Measurements from ENCODE around the gene CAMK1D. TPM values are rescaled to one million over a fixed set of nuclear protein-coding genes. Genes with fewer than 3 reads are reported as not detected.

CAMK1D gene
- total RNA-seq, 1 donor from 2014 or later: 1.8 TPM

- Histone ChIP-seq H3K4me3 (ENCODE audit: low read depth, low read length) (no peak overlapping the region), H3K27me3 (ENCODE audit: control insufficient read depth, insufficient read depth, low read length) (peaks cover 3% of the 10 kb centered on the region), H3K36me3 (ENCODE audit: control insufficient read depth, insufficient read depth, low read length) (no peaks in the 10 kb centered on the region)
- DNase-seq (ENCODE audit: low read depth): no peak
- no peak for FAIRE-seq
- TF ChIP-seq, protein P1, sequence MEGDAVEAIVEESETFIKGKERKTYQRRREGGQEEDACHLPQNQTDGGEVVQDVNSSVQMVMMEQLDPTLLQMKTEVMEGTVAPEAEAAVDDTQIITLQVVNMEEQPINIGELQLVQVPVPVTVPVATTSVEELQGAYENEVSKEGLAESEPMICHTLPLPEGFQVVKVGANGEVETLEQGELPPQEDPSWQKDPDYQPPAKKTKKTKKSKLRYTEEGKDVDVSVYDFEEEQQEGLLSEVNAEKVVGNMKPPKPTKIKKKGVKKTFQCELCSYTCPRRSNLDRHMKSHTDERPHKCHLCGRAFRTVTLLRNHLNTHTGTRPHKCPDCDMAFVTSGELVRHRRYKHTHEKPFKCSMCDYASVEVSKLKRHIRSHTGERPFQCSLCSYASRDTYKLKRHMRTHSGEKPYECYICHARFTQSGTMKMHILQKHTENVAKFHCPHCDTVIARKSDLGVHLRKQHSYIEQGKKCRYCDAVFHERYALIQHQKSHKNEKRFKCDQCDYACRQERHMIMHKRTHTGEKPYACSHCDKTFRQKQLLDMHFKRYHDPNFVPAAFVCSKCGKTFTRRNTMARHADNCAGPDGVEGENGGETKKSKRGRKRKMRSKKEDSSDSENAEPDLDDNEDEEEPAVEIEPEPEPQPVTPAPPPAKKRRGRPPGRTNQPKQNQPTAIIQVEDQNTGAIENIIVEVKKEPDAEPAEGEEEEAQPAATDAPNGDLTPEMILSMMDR (IDR thresholded peaks at IDR 0.05; ENCODE audit: insufficient read depth, low read length, severe bottlenecking): no peak
These were observed 473.5 kb downstream of the CAMK1D start for GRCh38 chr10:12822893-12823170.

- Histone ChIP-seq H3K27me3 (ENCODE audit: control insufficient read depth, insufficient read depth, low read length) (peaks cover 3% of the 10 kb centered on the region), H3K4me3 (ENCODE audit: low read depth, low read length) (no peak overlapping the region), H3K36me3 (ENCODE audit: control insufficient read depth, insufficient read depth, low read length) (no peaks in the 10 kb centered on the region)
- FAIRE-seq (no peak), DNase-seq (ENCODE audit: low read depth) (no peak)
- TF ChIP-seq, protein P1 (IDR thresholded peaks at IDR 0.05; ENCODE audit: insufficient read depth, low read length, severe bottlenecking): no peak
These were observed 474.0 kb downstream of the CAMK1D start for GRCh38 chr10:12823328-12823727.

- no peak for FAIRE-seq
- TF ChIP-seq, protein P1 (IDR thresholded peaks at IDR 0.05; ENCODE audit: insufficient read depth, low read length, severe bottlenecking): no peak
- H3K27me3 ChIP-seq (ENCODE audit: control insufficient read depth, insufficient read depth, low read length): peaks cover 3% of the 10 kb centered on the region
- H3K4me3 ChIP-seq (ENCODE audit: low read depth, low read length): no peak overlapping the region
- no peaks in the 10 kb centered on the region for H3K36me3 ChIP-seq (ENCODE audit: control insufficient read depth, insufficient read depth, low read length)
- no peak for DNase-seq (ENCODE audit: low read depth)
These were observed 476.0 kb downstream of the CAMK1D start for GRCh38 chr10:12825260-12825849.

DNA sequence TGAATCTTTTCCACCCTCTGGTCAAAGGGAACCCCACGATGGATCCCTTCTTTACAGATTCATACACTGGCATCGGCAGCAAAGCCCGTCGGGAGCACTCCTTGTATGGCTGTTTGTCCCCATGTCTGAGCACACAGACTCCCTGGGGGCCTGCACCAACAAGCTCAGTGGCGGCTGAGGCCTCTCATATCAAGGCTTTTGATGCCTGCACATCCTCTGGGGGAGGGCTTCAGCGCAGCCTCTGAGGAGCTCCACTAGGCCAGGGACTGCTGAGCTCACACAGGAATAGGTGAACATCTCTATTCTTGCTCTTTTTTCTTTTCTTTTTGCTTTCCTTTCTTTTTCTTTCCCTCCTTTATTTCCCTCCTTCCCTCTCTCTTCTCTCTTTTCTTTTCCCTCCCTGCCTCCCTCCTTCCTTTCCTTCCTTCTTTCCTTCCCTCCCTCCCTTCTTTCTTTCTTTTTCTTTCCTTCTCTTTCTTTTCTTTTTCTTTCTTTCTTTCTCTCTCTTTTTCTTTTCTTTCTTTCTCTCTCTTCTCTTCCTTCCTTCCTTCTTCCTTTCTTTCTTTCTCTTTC lies 477.5 kb downstream of the CAMK1D start:
- DNase-seq (ENCODE audit: low read depth): peak; percentile 38
- no peaks in the 10 kb centered on the region for H3K36me3 ChIP-seq (ENCODE audit: control insufficient read depth, insufficient read depth, low read length)
- TF ChIP-seq, protein P1 (IDR thresholded peaks at IDR 0.05; ENCODE audit: insufficient read depth, low read length, severe bottlenecking): no peak
- peaks cover 3% of the 10 kb centered on the region for H3K27me3 ChIP-seq (ENCODE audit: control insufficient read depth, insufficient read depth, low read length)
- H3K4me3 ChIP-seq (ENCODE audit: low read depth, low read length): no peak overlapping the region
- peak; percentile 13 for FAIRE-seq

DNA sequence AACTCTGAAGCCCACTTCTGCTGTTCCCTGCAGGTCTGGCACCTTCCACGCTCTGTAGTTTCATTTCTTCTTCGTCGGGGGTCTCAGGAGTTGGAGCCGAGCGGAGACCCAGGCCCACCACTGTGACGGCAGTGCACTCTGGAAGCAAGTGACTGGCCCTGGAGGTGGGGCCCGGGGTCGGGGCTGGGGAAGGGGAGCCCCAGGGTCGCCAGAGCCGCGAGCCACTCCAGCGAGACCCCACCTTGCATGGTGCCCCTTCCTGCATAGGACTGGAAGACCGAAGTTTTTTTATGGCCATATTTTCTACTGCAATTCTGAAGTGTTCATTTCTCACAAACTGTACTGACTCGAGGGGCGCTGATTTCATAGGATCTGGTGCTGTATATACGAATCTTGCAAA lies 479.4 kb downstream of the CAMK1D start:
- no peak overlapping the region for H3K4me3 ChIP-seq (ENCODE audit: low read depth, low read length)
- DNase-seq (ENCODE audit: low read depth) (no peak), FAIRE-seq (no peak)
- TF ChIP-seq, protein P1 (IDR thresholded peaks at IDR 0.05; ENCODE audit: insufficient read depth, low read length, severe bottlenecking): no peak
- no peaks in the 10 kb centered on the region for H3K27me3 ChIP-seq (ENCODE audit: control insufficient read depth, insufficient read depth, low read length)
- no peaks in the 10 kb centered on the region for H3K36me3 ChIP-seq (ENCODE audit: control insufficient read depth, insufficient read depth, low read length)

DNA sequence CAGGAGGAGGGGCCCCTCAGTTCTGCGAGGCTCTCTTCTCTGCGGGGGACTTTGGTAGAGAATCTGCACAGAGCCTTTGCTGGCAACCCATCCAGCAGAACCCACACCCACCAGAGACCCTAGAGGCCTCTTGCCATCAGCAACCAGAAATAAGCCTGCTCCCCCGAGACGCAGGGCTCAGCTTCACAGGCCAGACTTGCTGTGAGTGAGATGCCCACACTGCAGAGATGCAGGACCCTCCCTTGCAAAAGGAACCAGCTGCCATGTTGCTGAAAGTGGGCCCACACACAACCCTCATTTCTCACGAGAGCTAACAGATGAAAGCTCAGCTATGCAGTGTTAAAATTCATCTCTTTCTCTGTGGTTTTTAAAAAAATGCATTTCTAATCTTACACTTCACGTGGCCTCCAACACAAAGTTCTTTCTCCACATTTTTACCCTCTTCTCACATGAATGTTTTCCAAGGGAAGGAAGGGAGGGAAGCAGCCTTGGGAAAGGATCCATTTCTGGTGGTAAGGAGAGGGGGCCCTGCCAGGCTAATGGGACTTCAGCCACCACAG lies 480.6 kb downstream of the CAMK1D start:
- FAIRE-seq (no peak), DNase-seq (ENCODE audit: low read depth) (no peak)
- H3K27me3 ChIP-seq (ENCODE audit: control insufficient read depth, insufficient read depth, low read length): no peaks in the 10 kb centered on the region
- no peak overlapping the region for H3K4me3 ChIP-seq (ENCODE audit: low read depth, low read length)
- TF ChIP-seq, protein P1 (IDR thresholded peaks at IDR 0.05; ENCODE audit: insufficient read depth, low read length, severe bottlenecking): no peak
- H3K36me3 ChIP-seq (ENCODE audit: control insufficient read depth, insufficient read depth, low read length): no peaks in the 10 kb centered on the region

Measured in bronchial epithelial cell (primary cell).